NCI-H524 treated with DMSO at 0.1 percent for 48 hours (cell line): ENCODE results near the gene GNLY.

Experiments used
- DNase-seq: peaks from one replicate; lab custom pipeline; 2025; lab: John Stamatoyannopoulos, UW

Gene GNLY

GRCh38 chr2:85728883-85729824, 35.0 kb downstream of the GNLY start:
- DNase-seq, result no peak

GRCh38 chr2:85729825-85730510, 35.8 kb downstream of the GNLY start:
- no peak for DNase-seq

GRCh38 chr2:85730686-85731230, 36.6 kb downstream of the GNLY start:
- no peak for DNase-seq

GRCh38 chr2:85731606-85732005, 37.4 kb downstream of the GNLY start:
- no peak for DNase-seq

- no peak for DNase-seq
These were observed 38.4 kb downstream of the GNLY start for GRCh38 chr2:85732467-85733120.

GRCh38 chr2:85733121-85733960, 39.2 kb downstream of the GNLY start:
- peak; percentile 88 for DNase-seq

- DNase-seq, result no peak
These were observed 39.9 kb downstream of the GNLY start for GRCh38 chr2:85734015-85734414.

GRCh38 chr2:85734942-85735608, 40.9 kb downstream of the GNLY start:
- no peak for DNase-seq

GRCh38 chr2:85735691-85736090, 41.5 kb downstream of the GNLY start:
- DNase-seq, result no peak

GRCh38 chr2:85736456-85737355, 42.5 kb downstream of the GNLY start:
- DNase-seq, result no peak

GRCh38 chr2:85737481-85737880, 43.3 kb downstream of the GNLY start:
- DNase-seq, result no peak

- no peak for DNase-seq
These were observed 43.8 kb downstream of the GNLY start for GRCh38 chr2:85737961-85738360.

GRCh38 chr2:85740193-85740592, 46.0 kb downstream of the GNLY start:
- DNase-seq, result no peak

- no peak for DNase-seq
These were observed 47.2 kb downstream of the GNLY start for GRCh38 chr2:85741211-85741832.

GRCh38 chr2:85741833-85742455, 47.8 kb downstream of the GNLY start:
- no peak for DNase-seq

- no peak for DNase-seq
These were observed 49.3 kb downstream of the GNLY start for GRCh38 chr2:85743304-85743978.

GRCh38 chr2:85744055-85744454, 49.9 kb downstream of the GNLY start:
- DNase-seq, result no peak
